Hepatocyte (in vitro differentiated cells): Measurements from ENCODE around the gene OVOL3. TPM values are rescaled to one million over a fixed set of nuclear protein-coding genes. Genes with fewer than 3 reads are reported as not detected.

Experiments
- DNase-seq: peaks from one replicate; pipeline ENCODE4 v3.0.0-alpha.2; 2016; ENCODE audit warnings: low spot score
- H2AFZ ChIP-seq: fragments of 200-600 bp; sonication (generic); 2 replicates; pipeline ENCODE4 v1.6.0; 2016; ENCODE audit warnings: antibody characterized with exemption, mild to moderate bottlenecking
- H3K27ac ChIP-seq: fragments of 200-600 bp; sonication (generic); 2 replicates; pipeline ENCODE4 v1.5.1; 2016; ENCODE audit warnings: mild to moderate bottlenecking
- H3K27me3 ChIP-seq: fragments of 200-600 bp; sonication (generic); 2 replicates; pipeline ENCODE4 v1.6.1; 2016
- H3K36me3 ChIP-seq: fragments of 200-600 bp; sonication (generic); replicated peaks from 2 replicates; pipeline ENCODE4 v1.5.1; 2016; ENCODE audit warnings: low read depth; ENCODE audit not compliant: insufficient read depth
- H3K4me1 ChIP-seq: fragments of 200-600 bp; sonication (generic); 2 replicates; pipeline ENCODE4 v1.5.1; 2016; ENCODE audit warnings: mild to moderate bottlenecking, moderate library complexity; ENCODE audit not compliant: insufficient read depth
- H3K4me2 ChIP-seq: fragments of 200-600 bp; sonication (generic); 2 replicates; pipeline ENCODE4 v1.6.0; 2016
- H3K4me3 ChIP-seq: fragments of 200-600 bp; sonication (generic); 2 replicates; pipeline ENCODE4 v1.5.1; 2016; ENCODE audit warnings: mild to moderate bottlenecking
- H3K79me2 ChIP-seq: fragments of 200-600 bp; sonication (generic); 2 replicates; pipeline ENCODE4 v1.6.0; 2017; ENCODE audit warnings: mild to moderate bottlenecking
- H3K9me2 ChIP-seq: fragments of 200-600 bp; sonication (generic); replicated peaks from 2 replicates; pipeline ENCODE4 v1.6.0; 2017; ENCODE audit warnings: mild to moderate bottlenecking; ENCODE audit not compliant: insufficient read depth
- H3K9me3 ChIP-seq: fragments of 200-600 bp; sonication (generic); 2 replicates; pipeline ENCODE4 v1.5.1; 2016; ENCODE audit warnings: low read depth, mild to moderate bottlenecking
- H4K20me1 ChIP-seq: fragments of 200-600 bp; sonication (generic); 2 replicates; pipeline ENCODE4 v1.6.0; 2016; ENCODE audit warnings: mild to moderate bottlenecking; ENCODE audit not compliant: insufficient read depth, poor library complexity, severe bottlenecking
- EZH2 ChIP-seq: fragments of 200-600 bp; sonication (generic); IDR thresholded peaks from 2 replicates; pipeline ENCODE4 v1.6.1; 2016; ENCODE audit warnings: antibody characterized with exemption, mild to moderate bottlenecking, borderline replicate concordance
- EZH2phosphoT487 ChIP-seq: fragments of 200-600 bp; sonication (generic); IDR thresholded peaks from one replicate; pipeline ENCODE4 v1.6.1; 2018; ENCODE audit warnings: antibody characterized with exemption, mild to moderate bottlenecking, low read depth, moderate library complexity; ENCODE audit not compliant: unreplicated experiment, severe bottlenecking
- WGBS: methylation state at CpG from one replicate; pipeline ENCODE4 v1.1.6; 2016; ENCODE audit warnings: low lambda C conversion rate; ENCODE audit errors: missing lambda C conversion rate; 5-methylcytosine and 5-hydroxymethylcytosine counted together
- polyA plus RNA-seq: library from polyadenylated mRNA; unstranded; fragments of >200 nt; fragmentation: Nextera tagmentation; extraction: Ambion mirVana; gene quantifications from 2 replicates; pipeline ENCODE4 v1.2.1, GENCODE V29; 2016
- total RNA-seq: library from RNA; depleted of rRNA; stranded (reverse); fragments of >200 nt; gene quantifications from 2 replicates; pipeline ENCODE4 v1.2.3, GENCODE V29; 2014
- TF ChIP-seq, protein P1 (sequence below): fragments of 200-600 bp; sonication (generic); IDR thresholded peaks from 2 replicates; pipeline ENCODE4 v1.5.1; 2016; ENCODE audit warnings: antibody characterized with exemption, mild to moderate bottlenecking; ENCODE audit not compliant: poor library complexity

Gene OVOL3
- total and polyA plus RNA-seq, 2 experiments from 2014 or later, result not detected

DNA sequence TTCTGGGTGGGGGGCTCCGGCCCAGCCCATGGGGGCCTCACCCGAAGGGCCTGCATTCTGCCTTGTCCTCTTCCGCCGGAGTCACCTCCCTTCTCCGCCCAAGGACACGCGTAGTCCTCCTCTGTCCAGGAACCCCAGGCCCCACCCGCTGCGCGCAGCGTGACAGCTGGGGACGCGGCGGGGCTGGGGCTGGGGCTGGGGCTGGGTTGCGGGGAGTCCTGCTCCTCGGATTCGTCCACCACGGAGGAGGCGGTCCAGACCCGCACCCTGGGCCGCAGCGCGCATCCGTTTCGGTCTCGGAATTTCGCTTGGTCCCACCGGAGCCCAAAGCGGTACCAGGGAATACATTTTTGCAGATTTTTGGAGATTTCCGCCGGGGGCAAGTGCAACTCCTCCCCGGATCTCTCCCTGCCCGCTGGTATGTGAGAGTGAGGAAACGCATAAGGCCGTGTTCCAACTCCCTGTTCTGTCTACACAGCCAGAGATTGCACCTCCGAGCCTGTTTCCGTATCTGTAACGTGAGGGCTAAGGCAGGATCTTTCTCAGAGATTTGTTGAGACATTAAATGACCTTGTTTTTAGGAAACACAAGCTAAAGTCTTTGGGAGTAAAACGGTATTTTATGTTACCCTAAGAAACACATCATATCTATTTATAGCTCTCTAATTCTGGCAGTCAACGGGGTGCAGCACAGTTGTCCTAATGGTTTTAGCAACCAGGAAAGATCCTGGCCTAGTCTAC is 41.6 kb downstream of the OVOL3 start, which contains the start of gene COX7A1:
COX7A1 (minus strand) TSS at position 96 of the 740 bp plus-strand sequence; CDS start at position 56, 40 bp downstream.
- no peak for DNase-seq
- H3K27ac ChIP-seq, result no peak within 1 kb of the TSS
- H2AFZ ChIP-seq, result no peak within 1 kb of the TSS
- TF ChIP-seq, protein P1, sequence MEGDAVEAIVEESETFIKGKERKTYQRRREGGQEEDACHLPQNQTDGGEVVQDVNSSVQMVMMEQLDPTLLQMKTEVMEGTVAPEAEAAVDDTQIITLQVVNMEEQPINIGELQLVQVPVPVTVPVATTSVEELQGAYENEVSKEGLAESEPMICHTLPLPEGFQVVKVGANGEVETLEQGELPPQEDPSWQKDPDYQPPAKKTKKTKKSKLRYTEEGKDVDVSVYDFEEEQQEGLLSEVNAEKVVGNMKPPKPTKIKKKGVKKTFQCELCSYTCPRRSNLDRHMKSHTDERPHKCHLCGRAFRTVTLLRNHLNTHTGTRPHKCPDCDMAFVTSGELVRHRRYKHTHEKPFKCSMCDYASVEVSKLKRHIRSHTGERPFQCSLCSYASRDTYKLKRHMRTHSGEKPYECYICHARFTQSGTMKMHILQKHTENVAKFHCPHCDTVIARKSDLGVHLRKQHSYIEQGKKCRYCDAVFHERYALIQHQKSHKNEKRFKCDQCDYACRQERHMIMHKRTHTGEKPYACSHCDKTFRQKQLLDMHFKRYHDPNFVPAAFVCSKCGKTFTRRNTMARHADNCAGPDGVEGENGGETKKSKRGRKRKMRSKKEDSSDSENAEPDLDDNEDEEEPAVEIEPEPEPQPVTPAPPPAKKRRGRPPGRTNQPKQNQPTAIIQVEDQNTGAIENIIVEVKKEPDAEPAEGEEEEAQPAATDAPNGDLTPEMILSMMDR, result no peak
- no peaks in the 10 kb centered on the region for H4K20me1 ChIP-seq
- no peak within 1 kb of the TSS for H3K4me2 ChIP-seq
- no peaks in the 10 kb centered on the region for H3K9me2 ChIP-seq
- H3K4me3 ChIP-seq, result no peak within 1 kb of the TSS
- no peaks in the 10 kb centered on the region for H3K79me2 ChIP-seq
- H3K36me3 ChIP-seq, result no peaks in the 10 kb centered on the region
- no peaks in the 10 kb centered on the region for H3K9me3 ChIP-seq
- WGBS, result 96% methylated on average over 31 of the region's 40 CpGs
- no peaks in the 10 kb centered on the region for H3K27me3 ChIP-seq
- no peaks in the 10 kb centered on the region for H3K4me1 ChIP-seq

DNA sequence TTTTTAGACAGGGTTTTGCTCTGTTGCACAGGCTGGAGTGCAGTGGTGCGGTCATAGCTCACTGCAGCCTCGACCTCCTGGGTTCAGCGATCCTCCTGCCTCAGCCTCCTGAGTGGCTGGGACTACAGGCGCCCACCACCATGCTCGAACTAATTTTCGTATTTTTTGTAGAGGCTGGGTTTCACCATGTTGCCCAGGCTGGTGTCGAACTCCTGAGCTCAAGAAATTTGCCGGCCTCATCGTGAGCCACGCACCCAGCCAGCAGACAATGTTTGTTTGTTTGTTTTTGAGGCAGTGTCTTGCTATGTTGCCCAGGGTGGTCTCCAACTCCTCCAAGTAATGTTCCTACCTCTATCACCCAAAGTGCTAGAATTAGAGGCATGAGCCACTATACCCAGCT is 42.2 kb downstream of the OVOL3 start:
- no peaks in the 10 kb centered on the region for H4K20me1 ChIP-seq
- 96% methylated on average over 10 of the region's 10 CpGs for WGBS
- H3K4me2 ChIP-seq, result no peak overlapping the region
- no peaks in the 10 kb centered on the region for H3K27me3 ChIP-seq
- no peaks in the 10 kb centered on the region for H3K9me3 ChIP-seq
- H3K36me3 ChIP-seq, result no peaks in the 10 kb centered on the region
- no peaks in the 10 kb centered on the region for H3K79me2 ChIP-seq
- no peak overlapping the region for H3K27ac ChIP-seq
- DNase-seq, result no peak
- H3K4me1 ChIP-seq, result no peaks in the 10 kb centered on the region
- no peak overlapping the region for H2AFZ ChIP-seq
- no peak overlapping the region for H3K4me3 ChIP-seq
- TF ChIP-seq, protein P1, result no peak
- no peak for TF ChIP-seq EZH2
- TF ChIP-seq EZH2phosphoT487, result no peak
- no peaks in the 10 kb centered on the region for H3K9me2 ChIP-seq

DNA sequence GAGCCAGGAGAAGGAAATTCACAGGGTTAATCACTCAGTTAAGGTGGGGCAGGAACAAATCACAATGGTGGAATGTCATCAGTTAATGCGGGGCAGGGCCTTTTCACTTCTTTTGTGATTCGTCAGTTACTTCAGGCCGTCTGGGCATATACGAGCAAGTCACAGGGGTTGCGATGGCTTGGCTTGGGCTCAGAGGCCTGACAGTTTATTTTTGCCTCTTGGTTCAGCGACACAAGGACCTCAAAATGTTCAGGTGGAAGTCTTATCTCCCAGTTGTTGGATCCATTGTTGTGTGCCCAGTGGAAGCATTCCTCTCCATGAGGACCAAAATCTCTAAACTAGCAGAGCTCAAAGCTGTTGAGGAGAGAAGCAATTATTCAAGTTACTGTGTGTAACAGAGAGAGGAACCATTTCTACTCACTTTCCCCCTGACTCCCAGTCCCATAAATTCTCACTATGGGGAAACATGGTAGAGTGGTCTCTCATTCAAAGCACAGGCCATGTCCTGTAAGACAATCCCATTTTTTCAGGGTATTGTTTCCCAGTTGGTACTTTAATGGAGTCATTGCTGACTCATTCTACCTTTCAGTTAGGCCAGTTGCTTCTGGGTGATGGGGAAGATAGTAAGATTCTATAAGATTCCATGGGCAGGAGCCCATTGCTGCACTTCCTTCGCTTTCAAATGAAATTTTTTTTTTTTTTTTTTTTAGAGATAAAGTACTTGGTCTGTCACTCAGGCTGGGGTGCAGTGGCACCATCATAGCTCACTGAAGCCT is 50.1 kb downstream of the OVOL3 start:
- no peak for DNase-seq
- Histone ChIP-seq H4K20me1 (no peaks in the 10 kb centered on the region), H2AFZ (no peak overlapping the region), H3K4me2 (no peak overlapping the region), H3K4me3 (no peak overlapping the region), H3K27me3 (no peaks in the 10 kb centered on the region), H3K79me2 (no peaks in the 10 kb centered on the region), H3K4me1 (no peaks in the 10 kb centered on the region), H3K27ac (no peak overlapping the region), H3K9me3 (no peaks in the 10 kb centered on the region), H3K36me3 (no peaks in the 10 kb centered on the region), H3K9me2 (no peaks in the 10 kb centered on the region)
- WGBS, result 94% methylated on average over 7 of the region's 7 CpGs
- TF ChIP-seq, protein P1, result no peak
- TF ChIP-seq EZH2phosphoT487 (no peak), EZH2 (no peak)

Other genes with a start within 250 kb of the OVOL3 start
- 19.8 and 29.0 TPM in 2 replicates for gene APLP1, start 242.6 kb upstream of the OVOL3 start, total RNA-seq
- gene APLP1, start 242.6 kb upstream of the OVOL3 start, polyA plus RNA-seq, result 115 and 147 TPM in 2 replicates
- 2.7 and 3.9 TPM in 2 replicates for gene NFKBID, start 210.6 kb upstream of the OVOL3 start, total RNA-seq
- gene NFKBID, start 210.6 kb upstream of the OVOL3 start, polyA plus RNA-seq, result 7.3 and 10.8 TPM in 2 replicates
- 0.97 and 1.4 TPM in 2 replicates for gene HCST, start 208.6 kb upstream of the OVOL3 start, total RNA-seq
- 3.9 and 4.8 TPM in 2 replicates for gene HCST, start 208.6 kb upstream of the OVOL3 start, polyA plus RNA-seq
- 2.8 and 5.9 TPM in 2 replicates for gene TYROBP, start 202.8 kb upstream of the OVOL3 start, total RNA-seq
- gene TYROBP, start 202.8 kb upstream of the OVOL3 start, polyA plus RNA-seq, result 2.9 and 4.9 TPM in 2 replicates
- gene LRFN3, start 174.8 kb upstream of the OVOL3 start, total RNA-seq, result 4.7 and 5.3 TPM in 2 replicates
- 15.6 and 19.2 TPM in 2 replicates for gene LRFN3, start 174.8 kb upstream of the OVOL3 start, polyA plus RNA-seq
- 34.4 and 36.5 TPM in 2 replicates for gene SDHAF1, start 116.0 kb upstream of the OVOL3 start, total RNA-seq
- gene SDHAF1, start 116.0 kb upstream of the OVOL3 start, polyA plus RNA-seq, result 23.9 and 28.6 TPM in 2 replicates
- 6.5 and 8.9 TPM in 2 replicates for gene SYNE4, start 102.3 kb upstream of the OVOL3 start, total RNA-seq
- 19.8 and 21.1 TPM in 2 replicates for gene SYNE4, start 102.3 kb upstream of the OVOL3 start, polyA plus RNA-seq
- gene ALKBH6, start 96.9 kb upstream of the OVOL3 start, total RNA-seq, result 14.2 and 24.1 TPM in 2 replicates
- gene ALKBH6, start 96.9 kb upstream of the OVOL3 start, polyA plus RNA-seq, result 31.1 and 33.7 TPM in 2 replicates
- 5.1 and 12.8 TPM in 2 replicates for gene CLIP3, start 78.3 kb upstream of the OVOL3 start, total RNA-seq
- 19.5 and 21.8 TPM in 2 replicates for gene CLIP3, start 78.3 kb upstream of the OVOL3 start, polyA plus RNA-seq
- gene THAP8, start 56.9 kb upstream of the OVOL3 start, total RNA-seq, result 4.5 and 6.8 TPM in 2 replicates
- 23.1 and 24.1 TPM in 2 replicates for gene THAP8, start 56.9 kb upstream of the OVOL3 start, polyA plus RNA-seq
- gene WDR62, start 56.2 kb upstream of the OVOL3 start, total RNA-seq, result 1.8 and 2.1 TPM in 2 replicates
- gene WDR62, start 56.2 kb upstream of the OVOL3 start, polyA plus RNA-seq, result 1.2 and 4.6 TPM in 2 replicates
- 19.3 and 21.7 TPM in 2 replicates for gene POLR2I, start 3.7 kb downstream of the OVOL3 start, total RNA-seq
- 104 and 115 TPM in 2 replicates for gene POLR2I, start 3.7 kb downstream of the OVOL3 start, polyA plus RNA-seq
- 108 and 123 TPM in 2 replicates for gene TBCB, start 4.3 kb downstream of the OVOL3 start, total RNA-seq
- 149 and 179 TPM in 2 replicates for gene TBCB, start 4.3 kb downstream of the OVOL3 start, polyA plus RNA-seq
- gene CAPNS1, start 28.9 kb downstream of the OVOL3 start, total RNA-seq, result 199 and 268 TPM in 2 replicates
- gene CAPNS1, start 28.9 kb downstream of the OVOL3 start, polyA plus RNA-seq, result 320 and 346 TPM in 2 replicates
- gene COX7A1, start 41.3 kb downstream of the OVOL3 start, total RNA-seq, result not detected in 2 replicates
- not detected in 2 replicates for gene COX7A1, start 41.3 kb downstream of the OVOL3 start, polyA plus RNA-seq
- 3.5 and 8.1 TPM in 2 replicates for gene ZNF565, start 103.5 kb downstream of the OVOL3 start, total RNA-seq
- gene ZNF565, start 103.5 kb downstream of the OVOL3 start, polyA plus RNA-seq, result 3.0 and 7.9 TPM in 2 replicates
- gene ZNF146, start 104.0 kb downstream of the OVOL3 start, total RNA-seq, result 80.5 and 106 TPM in 2 replicates
- gene ZNF146, start 104.0 kb downstream of the OVOL3 start, polyA plus RNA-seq, result 39.7 and 46.4 TPM in 2 replicates